Thyroid gland (tissue), 4 donors: ENCODE measurements around the gene UBE2F. TPM values are rescaled to one million over a fixed set of nuclear protein-coding genes. Genes with fewer than 3 reads are reported as not detected.

Experiments used
- DNase-seq, 2 donors: peaks; one replicate each; pipeline ENCODE4 v3.0.0-alpha.2; 2019
- H3K27ac ChIP-seq, 3 donors: fragments of 200-600 bp; sonication (generic); 1 replicate in 2 of 3; 2 replicates in 1 of 3; pipeline ENCODE4 v1.5.1; 2016 to 2019; ENCODE audit warnings: mild to moderate bottlenecking in 1 of 3, moderate library complexity in 1 of 3
- H3K27me3 ChIP-seq: fragments of 200-600 bp; sonication (generic); one replicate; pipeline ENCODE4 v1.5.1; 2019
- H3K36me3 ChIP-seq, 2 donors: fragments of 200-600 bp; sonication (generic); one replicate each; pipeline ENCODE4 v1.5.1; 2016 to 2019
- H3K4me1 ChIP-seq, 2 donors: fragments of 200-600 bp; sonication (generic); one replicate each; pipeline ENCODE4 v1.5.1; 2017 to 2019
- H3K4me3 ChIP-seq, 3 donors: fragments of 200-600 bp; sonication (generic); replicated peaks in 1 of 3; 1 replicate in 2 of 3; 2 replicates in 1 of 3; pipeline ENCODE4 v1.5.1; 2016; ENCODE audit warnings: mild to moderate bottlenecking in 1 of 3
- H3K9me3 ChIP-seq: fragments of 200-600 bp; sonication (generic); one replicate; pipeline ENCODE4 v1.5.1; 2017
- POLR2A ChIP-seq, 2 donors: fragments of 450-650 bp; IDR thresholded peaks; one replicate each; pipeline ENCODE4 v1.6.1; 2017; ENCODE audit warnings: antibody characterized with exemption in 2 of 2, mild to moderate bottlenecking in 2 of 2, moderate library complexity in 1 of 2
- WGBS, 2 donors: methylation state at CpG; one replicate each; pipeline ENCODE4 v1.1.5; 2017; 5-methylcytosine and 5-hydroxymethylcytosine counted together
- intact Hi-C: fragments of 100-400 bp; cut with DNase I; formaldehyde crosslinking; loops from one replicate; pipeline ENCODE4 v1.15.1; 2023
- total RNA-seq, 4 donors: library from RNA; depleted of rRNA; stranded (reverse); fragments of >200 nt; gene quantifications; one replicate each; pipeline ENCODE4 v1.2.3, GENCODE V29; 2016
- TF ChIP-seq, protein P1 (sequence below), 6 experiments: fragments of 200-600 bp in 3 of 6; fragments of 450-650 bp in 3 of 6; sonication (generic) in 3 of 6; IDR thresholded peaks; one replicate each; pipeline ENCODE4 v1.5.1; 2016 to 2019; ENCODE audit warnings: antibody characterized with exemption in 6 of 6, mild to moderate bottlenecking in 2 of 6, inconsistent platforms in 1 of 6, moderate library complexity in 1 of 6

Gene UBE2F
- total RNA-seq, 4 donors from 2014 or later: 79.8 to 134 (median 122) TPM

DNA sequence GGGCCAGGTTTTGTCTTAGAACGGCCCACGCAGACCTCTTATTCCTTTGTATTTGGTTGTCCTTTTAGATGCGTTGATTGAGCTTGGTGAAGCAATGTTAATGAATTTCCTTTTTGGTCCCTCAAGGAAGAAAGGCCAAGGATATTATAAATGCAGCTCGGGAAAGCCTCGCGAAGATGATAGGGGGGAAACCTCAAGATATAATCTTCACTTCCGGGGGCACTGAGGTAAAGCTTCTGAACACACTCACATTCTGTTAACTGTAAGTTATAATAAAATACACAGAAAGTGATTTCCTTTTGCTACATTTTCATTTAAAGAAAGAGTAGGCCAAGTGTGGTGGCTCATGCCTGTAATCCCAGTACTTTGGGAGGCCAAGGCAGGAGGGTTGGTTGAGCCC, 101.1 kb downstream of the UBE2F start:
- Histone ChIP-seq H3K4me1 (no peaks in the 10 kb centered on the region), H3K36me3 (peaks cover 16 to 21% of the 10 kb centered on the region in 2 donors), H3K4me3 (no peak overlapping the region), H3K27me3 (no peaks in the 10 kb centered on the region), H3K9me3 (no peaks in the 10 kb centered on the region), H3K27ac (no peak overlapping the region)
- DNase-seq: no peak
- 94 to 95% methylated on average over 7 of the region's 7 CpGs for WGBS, 2 donors
- TF ChIP-seq, protein P1, sequence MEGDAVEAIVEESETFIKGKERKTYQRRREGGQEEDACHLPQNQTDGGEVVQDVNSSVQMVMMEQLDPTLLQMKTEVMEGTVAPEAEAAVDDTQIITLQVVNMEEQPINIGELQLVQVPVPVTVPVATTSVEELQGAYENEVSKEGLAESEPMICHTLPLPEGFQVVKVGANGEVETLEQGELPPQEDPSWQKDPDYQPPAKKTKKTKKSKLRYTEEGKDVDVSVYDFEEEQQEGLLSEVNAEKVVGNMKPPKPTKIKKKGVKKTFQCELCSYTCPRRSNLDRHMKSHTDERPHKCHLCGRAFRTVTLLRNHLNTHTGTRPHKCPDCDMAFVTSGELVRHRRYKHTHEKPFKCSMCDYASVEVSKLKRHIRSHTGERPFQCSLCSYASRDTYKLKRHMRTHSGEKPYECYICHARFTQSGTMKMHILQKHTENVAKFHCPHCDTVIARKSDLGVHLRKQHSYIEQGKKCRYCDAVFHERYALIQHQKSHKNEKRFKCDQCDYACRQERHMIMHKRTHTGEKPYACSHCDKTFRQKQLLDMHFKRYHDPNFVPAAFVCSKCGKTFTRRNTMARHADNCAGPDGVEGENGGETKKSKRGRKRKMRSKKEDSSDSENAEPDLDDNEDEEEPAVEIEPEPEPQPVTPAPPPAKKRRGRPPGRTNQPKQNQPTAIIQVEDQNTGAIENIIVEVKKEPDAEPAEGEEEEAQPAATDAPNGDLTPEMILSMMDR (IDR thresholded peaks at IDR 0.05): no peak
- no peak for TF ChIP-seq POLR2A (IDR thresholded peaks at IDR 0.05)
- intact Hi-C loops: loop anchor here (10.0 kb wide), 1 partner anchor 167 kb away; no protein-coding TSS in a partner anchor

- WGBS, 2 donors: 93 to 97% methylated on average over 5 to 10 of the region's 10 CpGs
Observed at GRCh38 chr2:238069021-238069709, 102.4 kb downstream of the UBE2F start.

DNA sequence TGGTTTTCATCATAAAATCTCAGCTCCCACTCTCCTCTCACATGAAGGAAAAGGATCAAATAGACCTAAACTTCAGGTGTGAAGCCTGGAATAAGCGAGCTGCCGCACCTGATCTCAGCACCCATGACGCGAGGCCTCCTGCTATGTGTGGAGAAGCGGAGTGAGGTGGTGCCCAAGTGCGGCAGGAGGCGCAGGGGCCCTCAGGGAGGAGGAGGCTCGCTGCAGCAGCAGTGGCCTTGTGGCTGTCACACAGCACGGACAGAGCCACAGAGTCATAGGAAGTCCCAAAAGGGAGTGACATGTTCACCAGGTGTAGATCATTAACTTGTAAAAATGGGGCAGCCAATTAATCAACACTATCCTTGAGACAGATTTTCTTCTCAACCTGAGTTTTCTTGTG, 103.1 kb downstream of the UBE2F start:
- Histone ChIP-seq H3K4me3 (no peak overlapping the region), H3K27me3 (no peaks in the 10 kb centered on the region), H3K9me3 (no peaks in the 10 kb centered on the region), H3K27ac (no peak overlapping the region), H3K36me3 (peaks cover 16 to 21% of the 10 kb centered on the region in 2 donors), H3K4me1 (no peaks in the 10 kb centered on the region)
- TF ChIP-seq, protein P1 (IDR thresholded peaks at IDR 0.05): no peak
- TF ChIP-seq POLR2A (IDR thresholded peaks at IDR 0.05): no peak
- no peak for DNase-seq
- WGBS, 2 donors: 96 to 97% methylated on average over 9 of the region's 9 CpGs
- intact Hi-C loops: loop anchor here (10.0 kb wide), 1 partner anchor 165 kb away; no protein-coding TSS in a partner anchor

More at GRCh38 chr2:238069021-238069709, 102.4 kb downstream of the UBE2F start:
- DNase-seq: no peak
- H3K4me3 ChIP-seq: no peak overlapping the region
- no peak overlapping the region for H3K27ac ChIP-seq
- no peaks in the 10 kb centered on the region for H3K27me3 ChIP-seq
- H3K4me1 ChIP-seq: no peaks in the 10 kb centered on the region
- peaks cover 16 to 21% of the 10 kb centered on the region in 2 donors for H3K36me3 ChIP-seq
- H3K9me3 ChIP-seq: no peaks in the 10 kb centered on the region
- intact Hi-C loops: loop anchor here (10.0 kb wide), 1 partner anchor 166 kb away; no protein-coding TSS in a partner anchor
- TF ChIP-seq POLR2A (IDR thresholded peaks at IDR 0.05): no peak
- TF ChIP-seq, protein P1 (IDR thresholded peaks at IDR 0.05): no peak

DNA sequence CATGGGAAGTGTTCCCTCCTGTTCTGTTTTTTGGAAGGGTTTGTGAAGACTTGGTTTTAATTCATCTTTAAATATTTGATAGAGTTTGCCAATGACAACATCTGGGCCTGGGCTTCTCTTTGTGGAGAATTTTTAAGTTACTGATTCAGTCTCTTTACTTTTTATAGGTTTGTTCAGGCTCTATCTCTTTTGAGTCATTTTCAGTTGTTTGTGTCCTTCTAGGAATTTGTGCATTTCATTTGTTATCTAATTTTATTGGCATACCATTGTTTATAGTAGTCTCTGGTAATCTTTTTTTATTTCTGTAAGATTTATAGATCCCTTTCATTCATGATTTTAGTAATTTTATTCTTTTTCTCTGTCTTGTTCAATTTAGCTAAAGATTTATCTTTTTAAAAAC, 108.6 kb downstream of the UBE2F start:
- no peaks in the 10 kb centered on the region for H3K4me1 ChIP-seq
- TF ChIP-seq, protein P1 (IDR thresholded peaks at IDR 0.05): no peak
- DNase-seq: no peak
- H3K27ac ChIP-seq: no peak overlapping the region
- peaks cover 2 to 5% of the 10 kb centered on the region in 2 donors for H3K36me3 ChIP-seq
- H3K9me3 ChIP-seq: no peaks in the 10 kb centered on the region
- intact Hi-C loops: no loop called here
- no peak overlapping the region for H3K4me3 ChIP-seq
- H3K27me3 ChIP-seq: no peaks in the 10 kb centered on the region

GRCh38 chr2:238077292-238077691, 110.5 kb downstream of the UBE2F start:
- intact Hi-C loops: no loop called here
- Histone ChIP-seq H3K4me3 (no peak overlapping the region), H3K9me3 (no peaks in the 10 kb centered on the region), H3K27me3 (no peaks in the 10 kb centered on the region), H3K36me3 (peaks cover 0 to 5% of the 10 kb centered on the region in 2 donors), H3K4me1 (no peaks in the 10 kb centered on the region), H3K27ac (no peak overlapping the region)
- no peak for DNase-seq
- WGBS, 2 donors: 97 to 100% methylated on average over 1 of the region's 1 CpG
- no peak for TF ChIP-seq POLR2A (IDR thresholded peaks at IDR 0.05)
- TF ChIP-seq, protein P1 (IDR thresholded peaks at IDR 0.05): no peak
